ENCODE results near the gene ATG9A. TPM values are rescaled to one million over a fixed set of nuclear protein-coding genes. Genes with fewer than 3 reads are reported as not detected.

The ATG9A gene
- total and polyA plus RNA-seq, 9 of the 15 experiments (the other 6 are each of a cell fraction or from before 2014, with no cell fraction given) = 0.25 to 65.6 (median 23.4) TPM

GRCh38 chr2:219252084-219252483 lies 22.6 kb upstream of the ATG9A start:
- Histone ChIP-seq H3K4me2 (ENCODE audit: insufficient read depth, low read length) (peak overlapping the region; percentile 82), H2AFZ (ENCODE audit: low read depth, low read length) (no peak overlapping the region), H3K4me1 (replicated peaks in 1 of 2; ENCODE audit: control insufficient read depth in 2 of 2, insufficient read depth in 2 of 2, low read length in 2 of 2) (peaks cover 18 to 47% of the 10 kb centered on the region in 2 experiments; a peak in 4 of 5 replicates), H4K20me1 (replicated peaks; ENCODE audit: control insufficient read depth, insufficient read depth, low read length) (0 out of 2 replicates have a peak, but pooled peaks cover 3% of the 10 kb centered on the region), H3K79me2 (ENCODE audit: control insufficient read depth, insufficient read depth, low read length) (peaks cover 24% of the 10 kb centered on the region), H3K4me3 (peak overlapping the region; percentile 58; the same call in 1 of the 2 replicates), H3K9me3 (replicated peaks; ENCODE audit: control insufficient read depth, insufficient read depth, low read depth, low read length) (no peaks in the 10 kb centered on the region), H3K9ac (ENCODE audit: insufficient read depth in 1 of 2, low read depth in 2 of 2, low read length in 2 of 2) (peak overlapping the region; percentile 71 to 92), H3K27ac (ENCODE audit: extremely low read depth, low read depth, low read length) (no peak overlapping the region), H3K36me3 (ENCODE audit: control insufficient read depth, insufficient read depth, low read length) (peaks cover 50% of the 10 kb centered on the region; the same call in 2 of the 3 replicates), H3K27me3 (ENCODE audit: control insufficient read depth in 2 of 2, insufficient read depth in 2 of 2, low read length in 2 of 2) (0 out of 5 replicates have a peak, but pooled peaks cover 0 to 4% of the 10 kb centered on the region in 2 experiments), H3K9me1 (ENCODE audit: control insufficient read depth, insufficient read depth, low read length) (no peaks in the 10 kb centered on the region)
- BruUV-seq (replicated peaks) = no TSS peak
- DNase-seq (ENCODE audit: extremely low read depth in 1 of 4, low spot score in 3 of 4) (no peak), FAIRE-seq (peak; percentile 11), ATAC-seq (no peak)
- WGBS (ENCODE audit: insufficient coverage, low coverage, missing lambda C conversion rate) = 70% methylated on average over 2 of the region's 5 CpGs
- no peak for TF ChIP-seq MXI1 (IDR thresholded peaks at IDR 0.05; ENCODE audit: low read depth, low read length)
- TF ChIP-seq FOSL1 (tag; conservative IDR thresholded peaks at IDR 0.05) = no peak
- TF ChIP-seq USF1 (CRISPR knock-in tag; IDR thresholded peaks at IDR 0.05) = 0 out of 2 replicates have a peak, but pooled peaks have one; percentile 16
- ChIA-PET POLR2A (interaction anchor here (0.6 to 1.5 kb wide), 10 partner anchors 9 to 198 kb away, joined by 3 to 7 read pairs (median 4); partner anchors contain the start of genes ANKZF1, ATG9A and DNAJB2), CTCF (ENCODE audit: low intra/inter-chr PET ratio) (no interaction called here)
- intact Hi-C loops (cut with micrococcal nuclease) (loop anchor here (2.0 kb wide), 1 partner anchor 27 kb away; the partner anchor contains the start of gene DNAJB2), in situ Hi-C loops (cut with MboI) (no loop called here)

- WGBS (ENCODE audit: insufficient coverage, low coverage, missing lambda C conversion rate) = 63% methylated on average over 5 of the region's 6 CpGs
- no TSS peak for BruUV-seq (replicated peaks)
- H4K20me1 ChIP-seq (replicated peaks; ENCODE audit: control insufficient read depth, insufficient read depth, low read length) = 0 out of 2 replicates have a peak, but pooled peaks cover 3% of the 10 kb centered on the region
- peaks cover 27% of the 10 kb centered on the region for H3K79me2 ChIP-seq (ENCODE audit: control insufficient read depth, insufficient read depth, low read length)
- H3K27me3 ChIP-seq (ENCODE audit: control insufficient read depth in 2 of 2, insufficient read depth in 2 of 2, low read length in 2 of 2) = 0 out of 5 replicates have a peak, but pooled peaks cover 0 to 4% of the 10 kb centered on the region in 2 experiments
- intact Hi-C loops (cut with micrococcal nuclease) (loop anchor here (2.0 kb wide), 1 partner anchor 27 kb away; the partner anchor contains the start of gene DNAJB2), in situ Hi-C loops (cut with MboI) (no loop called here)
- 0 out of 2 replicates have a peak overlapping the region, but pooled peaks have one; percentile 82 for H3K4me2 ChIP-seq (ENCODE audit: insufficient read depth, low read length)
- peaks cover 19 to 49% of the 10 kb centered on the region in 2 experiments; a peak in 4 of 5 replicates for H3K4me1 ChIP-seq (replicated peaks in 1 of 2; ENCODE audit: control insufficient read depth in 2 of 2, insufficient read depth in 2 of 2, low read length in 2 of 2)
- ATAC-seq (no peak), DNase-seq (ENCODE audit: extremely low read depth in 1 of 4, low spot score in 3 of 4) (no peak), FAIRE-seq (peak; percentile 19)
- no peaks in the 10 kb centered on the region for H3K9me3 ChIP-seq (replicated peaks; ENCODE audit: control insufficient read depth, insufficient read depth, low read depth, low read length)
- ChIA-PET POLR2A (interaction anchor here (0.6 to 1.5 kb wide), 9 partner anchors 10 to 198 kb away, joined by 3 to 7 read pairs (median 4); partner anchors contain the start of genes ANKZF1, ATG9A and DNAJB2), CTCF (ENCODE audit: low intra/inter-chr PET ratio) (no interaction called here)
- no peak overlapping the region for H2AFZ ChIP-seq (ENCODE audit: low read depth, low read length)
- H3K9ac ChIP-seq (ENCODE audit: insufficient read depth in 1 of 2, low read depth in 2 of 2, low read length in 2 of 2) = peak overlapping the region in 1 of 2 experiments; percentile 92; a peak in 1 of 4 replicates
- TF ChIP-seq SPI1 (IDR thresholded peaks at IDR 0.05; ENCODE audit: borderline replicate concordance, low read depth, low read length) (peak; percentile 39; the same call in 1 of the 2 replicates), POLR2AphosphoS2 (IDR thresholded peaks at IDR 0.05; ENCODE audit: low read length) (no peak)
- no peak overlapping the region for H3K27ac ChIP-seq (ENCODE audit: extremely low read depth, low read depth, low read length)
- H3K36me3 ChIP-seq (ENCODE audit: control insufficient read depth, insufficient read depth, low read length) = peaks cover 55% of the 10 kb centered on the region
- H3K9me1 ChIP-seq (ENCODE audit: control insufficient read depth, insufficient read depth, low read length) = no peaks in the 10 kb centered on the region
- no peak overlapping the region for H3K4me3 ChIP-seq
These were observed 22.2 kb upstream of the ATG9A start for GRCh38 chr2:219251656-219252055.
